Esophagus (tissue), 2 donors: Measurements from ENCODE around the gene PHF10. TPM values are rescaled to one million over a fixed set of nuclear protein-coding genes. Genes with fewer than 3 reads are reported as not detected.
"Not testable (repeated sequence)": the region's sequence is repeated elsewhere in the genome, so short reads cannot be mapped to it uniquely, and the experiment has no call there.

Experiments used
- H3K27ac ChIP-seq, 2 donors: one replicate each; pipeline ENCODE4 v1.5.1; 2013; ENCODE audit warnings: low read depth in 2 of 2, mild to moderate bottlenecking in 2 of 2, inconsistent platforms in 1 of 2, low read length in 1 of 2, moderate library complexity in 1 of 2
- H3K27me3 ChIP-seq, 2 donors: one replicate each; pipeline ENCODE4 v1.6.1; 2013; ENCODE audit warnings: low read length in 2 of 2, control low read depth in 1 of 2, mild to moderate bottlenecking in 1 of 2; ENCODE audit not compliant: insufficient read depth in 2 of 2, control insufficient read depth in 1 of 2
- H3K36me3 ChIP-seq, 2 donors: one replicate each; pipeline ENCODE4 v1.6.1; 2013; ENCODE audit warnings: low read length in 1 of 2; ENCODE audit not compliant: control insufficient read depth in 2 of 2, insufficient read depth in 2 of 2
- H3K4me1 ChIP-seq, 2 donors: one replicate each; pipeline ENCODE4 v1.6.1; 2013; ENCODE audit warnings: low read length in 1 of 2; ENCODE audit not compliant: control insufficient read depth in 2 of 2, insufficient read depth in 2 of 2
- H3K4me3 ChIP-seq, 2 donors: one replicate each; pipeline ENCODE4 v1.5.1; 2013; ENCODE audit warnings: low read length in 2 of 2, mild to moderate bottlenecking in 2 of 2, low read depth in 1 of 2, moderate library complexity in 1 of 2
- H3K9me3 ChIP-seq, 2 donors: one replicate each; pipeline ENCODE4 v1.6.1; 2013; ENCODE audit warnings: mild to moderate bottlenecking in 2 of 2, low read depth in 1 of 2, low read length in 1 of 2, moderate library complexity in 1 of 2; ENCODE audit not compliant: control insufficient read depth in 2 of 2, insufficient read depth in 1 of 2
- WGBS, 2 donors: extraction: QIAGEN DNeasy Blood & Tissue Kit; methylation state at CpG; one replicate each; pipeline ENCODE4 v1.1.7; 2013; 5-methylcytosine and 5-hydroxymethylcytosine counted together
- polyA plus RNA-seq, 2 donors: library from polyadenylated mRNA; stranded (reverse); fragments of 200-250 nt; gene quantifications; one replicate each; pipeline ENCODE4 v1.2.3, GENCODE V29; 2013
- donor health status: healthy with polysubstance abuse.
- donor health status: Bipolar disorder and iron deficiency.

Gene PHF10
- 10 to 100 TPM; 30.0 to 30.8 TPM for polyA plus RNA-seq

DNA sequence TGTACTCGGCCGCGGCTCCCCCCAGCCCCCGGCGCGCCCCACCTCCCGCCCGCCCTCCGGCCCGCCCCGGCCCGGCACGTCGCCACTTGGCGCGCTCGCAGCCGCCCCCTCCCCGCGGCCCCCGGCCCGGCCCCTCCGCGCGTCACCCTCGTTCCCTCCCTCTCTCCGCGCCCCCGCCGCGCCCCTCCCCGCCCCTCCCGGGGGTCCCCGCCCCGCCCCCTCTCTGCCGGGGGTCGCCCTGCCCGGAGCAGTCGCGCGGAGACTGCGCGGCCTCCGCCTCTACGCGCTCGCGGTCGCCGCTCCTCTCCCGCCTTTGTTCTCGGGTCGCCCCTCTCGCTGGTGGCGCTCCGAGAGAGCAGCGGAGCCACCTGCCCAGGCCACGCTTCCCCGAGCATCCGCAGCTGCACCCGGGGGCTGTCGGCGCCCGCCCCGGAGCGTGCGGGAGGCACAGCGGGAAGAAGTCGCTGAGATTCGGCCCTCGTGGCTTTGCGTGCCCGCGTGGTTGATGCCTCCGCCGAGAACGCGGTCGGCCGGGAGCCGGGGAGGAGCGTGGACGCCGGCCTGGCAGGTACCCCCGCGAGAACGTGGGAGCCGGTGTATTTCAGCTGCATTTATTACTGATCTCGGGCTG lies at the start of gene PHF10:
PHF10 (minus strand) TSS at position 7 of the 631 bp plus-strand sequence. CDS start 569 bp downstream, outside the sequence.
- peak within 1 kb of the TSS; percentile 84 to 85 for H3K4me3 ChIP-seq
- H3K27me3 ChIP-seq = no peaks in the 10 kb centered on the region
- WGBS, 2 donors = 0 to 1% methylated on average over 33 to 89 of the region's 89 CpGs
- peak within 1 kb of the TSS; percentile 94 to 98 for H3K27ac ChIP-seq
- peaks cover 0 to 2% of the 10 kb centered on the region in 2 donors for H3K4me1 ChIP-seq
- H3K9me3 ChIP-seq = no peaks in the 10 kb centered on the region
- no peaks in the 10 kb centered on the region for H3K36me3 ChIP-seq

DNA sequence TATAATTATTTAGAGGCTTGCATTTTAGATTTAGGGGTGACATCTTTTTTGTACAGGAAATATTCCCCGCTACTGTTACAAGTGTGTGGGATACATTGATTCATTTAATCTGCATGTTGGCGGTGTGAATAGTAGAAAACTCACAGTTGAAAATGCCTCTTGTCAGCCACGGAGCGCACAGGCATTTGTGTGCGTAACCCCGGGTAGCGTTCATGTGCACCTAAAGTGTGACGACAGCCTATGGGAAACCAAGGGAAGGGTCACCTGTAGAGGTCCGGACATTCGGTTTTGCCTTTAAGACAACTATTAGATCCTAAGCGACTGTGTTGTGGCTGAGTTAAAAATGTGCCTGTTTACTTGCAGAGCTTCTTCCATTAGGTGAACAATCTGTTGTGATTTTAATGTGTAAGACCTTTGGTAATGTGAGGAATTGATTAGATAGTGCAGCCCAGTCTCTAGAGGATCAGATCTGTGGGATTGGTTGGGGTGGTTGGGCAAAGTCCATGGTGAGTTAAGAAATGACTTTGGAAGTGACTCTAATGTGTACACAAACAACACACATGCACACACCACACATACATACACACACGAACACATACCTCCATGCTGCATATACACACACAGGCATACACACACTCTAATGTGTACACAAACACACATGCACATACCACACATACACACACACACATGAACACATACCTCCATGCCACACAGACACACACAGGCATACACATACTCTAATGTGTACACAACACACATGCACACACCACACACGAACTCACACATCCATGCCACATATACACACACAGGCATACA lies 42.8 kb upstream of the PHF10 start:
- 94 to 95% methylated on average over 13 of the region's 13 CpGs for WGBS, 2 donors
- H3K27ac ChIP-seq = no peak overlapping the region
- H3K4me3 ChIP-seq = no peak overlapping the region
- no peaks in the 10 kb centered on the region for H3K4me1 ChIP-seq
- H3K36me3 ChIP-seq = peaks cover 24 to 25% of the 10 kb centered on the region in 2 donors
- no peaks in the 10 kb centered on the region for H3K9me3 ChIP-seq
- no peaks in the 10 kb centered on the region for H3K27me3 ChIP-seq

DNA sequence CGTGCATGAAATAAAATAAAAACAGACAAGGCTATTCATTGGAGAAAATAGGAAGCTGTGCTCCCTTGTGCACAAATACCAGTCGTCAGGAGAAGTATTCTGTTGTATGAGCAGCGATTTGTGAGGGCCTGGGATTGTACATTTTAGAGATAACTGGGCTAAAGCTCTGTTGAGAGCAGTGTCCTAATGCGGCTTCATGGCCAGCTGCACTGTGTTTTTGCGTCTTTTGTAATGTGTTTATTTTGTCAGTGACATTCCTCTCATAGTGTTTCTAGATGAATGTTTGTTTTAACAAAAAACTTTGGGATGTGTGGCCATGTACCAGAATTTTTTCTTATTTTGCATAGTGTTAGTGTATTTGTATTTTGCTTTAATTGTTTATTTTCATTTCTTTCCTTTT lies 41.9 kb upstream of the PHF10 start:
- no peaks in the 10 kb centered on the region for H3K27me3 ChIP-seq
- no peak overlapping the region for H3K27ac ChIP-seq
- H3K9me3 ChIP-seq = no peaks in the 10 kb centered on the region
- H3K36me3 ChIP-seq = peaks cover 20% of the 10 kb centered on the region in 2 donors
- no peak overlapping the region for H3K4me3 ChIP-seq
- H3K4me1 ChIP-seq = no peaks in the 10 kb centered on the region
- 72 to 73% methylated on average over 5 of the region's 5 CpGs for WGBS, 2 donors

DNA sequence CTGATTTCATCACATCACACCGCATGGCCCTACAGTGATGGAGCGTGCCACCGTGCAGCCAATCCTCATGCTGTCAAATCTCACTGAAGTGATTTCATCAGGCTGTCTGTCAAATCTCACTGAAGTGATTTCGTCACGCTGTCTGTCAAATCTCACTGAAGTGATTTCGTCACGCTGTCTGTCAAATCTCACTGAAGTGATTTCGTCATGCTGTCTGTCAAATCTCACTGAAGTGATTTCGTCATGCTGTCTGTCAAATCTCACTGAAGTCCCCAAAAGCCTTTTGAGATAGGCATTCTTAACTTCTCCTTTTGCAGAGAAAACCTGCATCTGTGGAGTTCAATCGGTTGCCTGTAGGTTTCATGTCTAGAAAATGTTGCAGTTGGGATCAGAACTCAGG lies 41.5 kb upstream of the PHF10 start:
- not testable (repeated sequence) for H3K4me1 ChIP-seq, H3K9me3 ChIP-seq, H3K4me3 ChIP-seq, H3K27me3 ChIP-seq, H3K27ac ChIP-seq
- 91 to 94% methylated on average over 10 of the region's 10 CpGs for WGBS, 2 donors
- H3K36me3 ChIP-seq = peaks cover 20% of the 10 kb centered on the region in 2 donors

DNA sequence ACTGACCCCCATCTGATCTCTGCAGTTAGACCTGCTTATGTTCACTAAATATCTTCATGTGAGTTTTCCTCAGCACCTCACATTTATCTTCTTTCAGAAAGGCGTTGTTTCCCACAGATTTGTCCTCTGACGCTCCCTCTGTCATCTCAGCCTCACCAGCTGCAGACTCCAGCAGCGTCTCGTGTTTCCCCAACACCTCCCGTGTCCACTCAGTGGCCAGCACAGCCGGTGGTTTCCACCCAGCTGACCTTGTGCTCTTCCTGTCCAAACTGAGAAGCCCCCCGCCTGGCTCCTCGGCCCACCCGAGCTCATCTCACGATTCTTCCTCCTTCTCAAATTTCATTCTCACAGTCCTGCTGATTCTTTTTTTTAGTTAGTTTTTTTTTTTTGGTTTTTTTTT lies 39.6 kb upstream of the PHF10 start:
- no peaks in the 10 kb centered on the region for H3K27me3 ChIP-seq
- H3K4me3 ChIP-seq = no peak overlapping the region
- H3K27ac ChIP-seq = no peak overlapping the region
- H3K4me1 ChIP-seq = no peaks in the 10 kb centered on the region
- 85 to 88% methylated on average over 10 of the region's 10 CpGs for WGBS, 2 donors
- no peaks in the 10 kb centered on the region for H3K9me3 ChIP-seq
- H3K36me3 ChIP-seq = peaks cover 19 to 20% of the 10 kb centered on the region in 2 donors

DNA sequence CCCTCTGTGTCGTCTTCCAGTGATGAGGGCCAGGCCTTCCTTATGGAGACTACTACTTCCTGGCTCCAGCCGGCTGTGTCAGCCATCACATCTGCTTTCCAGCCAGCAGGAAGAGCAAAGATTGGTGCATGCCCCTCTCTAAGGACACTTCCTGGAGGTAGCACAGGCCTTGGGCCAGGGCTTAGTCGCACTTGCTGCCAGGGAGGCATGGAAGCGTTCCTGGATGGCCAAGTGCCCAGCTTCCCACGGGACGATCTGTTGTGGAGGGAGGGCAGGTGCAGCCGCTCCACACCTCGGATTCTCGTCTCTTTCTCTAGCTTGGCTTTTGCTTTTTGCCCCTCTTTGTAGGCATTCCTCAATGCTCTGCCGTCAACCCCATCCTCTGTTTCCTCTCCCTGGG lies 39.0 kb upstream of the PHF10 start:
- Histone ChIP-seq H3K4me1 (no peaks in the 10 kb centered on the region), H3K27me3 (no peaks in the 10 kb centered on the region), H3K9me3 (no peaks in the 10 kb centered on the region), H3K4me3 (no peak overlapping the region), H3K27ac (no peak overlapping the region), H3K36me3 (peaks cover 18 to 20% of the 10 kb centered on the region in 2 donors)
- 70 to 72% methylated on average over 10 of the region's 10 CpGs for WGBS, 2 donors

DNA sequence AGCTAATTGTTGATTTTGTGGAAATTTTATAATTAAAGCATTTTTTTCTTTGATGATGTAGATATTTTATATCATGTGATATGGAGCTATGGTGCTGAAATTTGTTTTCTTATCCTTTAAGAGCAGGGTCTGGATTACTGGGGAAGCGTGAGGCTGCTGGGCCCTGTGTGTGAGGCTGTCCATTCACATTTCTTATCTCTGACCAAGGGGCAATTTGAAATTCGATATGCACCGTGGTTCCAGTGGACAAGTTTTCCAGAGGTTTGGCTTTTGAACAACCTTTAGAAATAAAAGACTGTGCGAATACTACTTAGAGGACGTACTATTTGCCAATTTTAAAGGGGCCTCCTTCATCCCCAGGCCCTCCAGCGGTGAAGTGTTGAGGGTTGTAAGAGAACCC lies 30.9 kb upstream of the PHF10 start:
- Histone ChIP-seq H3K9me3 (no peaks in the 10 kb centered on the region), H3K27me3 (no peaks in the 10 kb centered on the region), H3K27ac (no peak overlapping the region), H3K36me3 (peaks cover 1 to 5% of the 10 kb centered on the region in 2 donors), H3K4me3 (no peak overlapping the region), H3K4me1 (no peaks in the 10 kb centered on the region)
- WGBS, 2 donors = 87 to 88% methylated on average over 6 of the region's 6 CpGs

DNA sequence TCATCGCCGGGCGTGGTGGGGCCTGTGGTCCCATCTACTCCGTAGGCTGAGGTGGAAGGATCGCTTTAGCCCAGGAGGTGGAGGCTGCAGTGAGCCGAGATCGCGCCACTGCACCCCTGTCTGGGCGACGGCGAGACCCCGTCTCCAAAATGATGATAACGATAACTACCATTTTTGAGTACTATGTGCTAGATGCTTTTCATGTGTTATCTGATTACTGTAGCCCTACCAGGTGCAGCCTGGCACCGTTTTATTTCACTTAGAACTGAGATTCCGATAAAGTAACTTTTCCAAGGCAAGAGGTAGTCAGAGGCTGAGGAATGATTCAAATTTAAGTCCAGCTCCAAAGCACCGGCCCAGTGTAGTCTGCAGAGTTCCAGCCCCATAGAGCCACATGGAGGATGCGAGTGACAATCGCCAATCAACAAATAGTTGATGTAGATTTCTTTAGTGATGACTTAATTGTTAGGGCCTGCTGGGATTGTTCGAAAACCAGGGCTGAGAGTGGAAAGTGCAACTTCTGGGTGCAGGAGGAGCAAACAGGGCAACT lies 27.8 kb upstream of the PHF10 start:
- Histone ChIP-seq H3K4me3 (peak overlapping the region; percentile 94 to 96), H3K27ac (peak overlapping the region; percentile 96), H3K9me3 (no peaks in the 10 kb centered on the region), H3K4me1 (no peaks in the 10 kb centered on the region), H3K27me3 (no peaks in the 10 kb centered on the region), H3K36me3 (peaks cover 0 to 2% of the 10 kb centered on the region in 2 donors)
- WGBS, 2 donors = 7 to 8% methylated on average over 19 of the region's 19 CpGs

DNA sequence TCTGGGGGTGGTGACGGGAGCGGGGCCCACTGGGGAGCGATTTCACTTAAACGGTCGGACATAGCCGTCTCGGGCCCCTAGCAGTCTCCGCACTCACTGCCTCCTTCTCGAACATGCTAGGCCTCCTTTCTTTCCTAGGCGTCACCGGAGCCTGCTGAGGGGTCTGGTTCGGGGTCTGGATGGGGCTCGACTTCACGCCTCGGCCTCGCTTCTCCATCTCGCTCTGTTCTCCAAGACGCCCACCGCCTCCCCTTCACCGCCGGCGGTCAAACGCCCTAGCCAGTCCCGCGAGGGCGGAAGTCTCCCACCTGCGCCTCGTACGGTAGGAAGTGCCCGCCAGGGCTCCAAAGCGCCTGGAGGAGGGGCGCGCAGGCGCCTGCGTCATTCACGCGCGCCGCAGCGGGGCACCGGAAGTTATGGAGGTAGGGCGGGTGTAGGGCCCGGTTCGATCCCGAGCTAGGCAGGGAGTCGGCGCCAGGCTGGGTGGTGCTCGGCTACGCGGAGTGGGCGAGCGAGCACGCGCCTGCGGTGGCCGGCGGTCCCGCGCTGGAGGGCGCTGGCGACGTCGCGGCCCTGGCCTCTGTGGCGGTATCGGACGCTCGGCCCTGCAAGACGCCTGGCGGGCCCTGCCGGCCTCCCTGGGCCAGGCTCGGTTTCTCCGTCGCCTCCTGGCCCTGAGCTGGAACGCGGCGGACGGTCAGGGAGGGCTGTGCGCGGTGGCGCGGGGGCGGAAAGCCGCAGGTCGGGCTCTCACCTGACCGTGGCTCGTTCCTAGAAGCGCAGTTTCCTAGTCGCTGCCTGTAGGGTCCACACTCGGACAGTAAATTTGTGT lies 27.2 kb upstream of the PHF10 start, which contains the start of the genes DYNLT2 and ERMARD:
DYNLT2 (minus strand) TSS at position 331 of the 832 bp plus-strand sequence; CDS start at position 217, 114 bp downstream.
ERMARD (plus strand) TSS at position 381 of the 832 bp plus-strand sequence; CDS start at position 417, 36 bp downstream.
- no peaks in the 10 kb centered on the region for H3K36me3 ChIP-seq
- no peaks in the 10 kb centered on the region for H3K4me1 ChIP-seq
- 0% methylated on average over 77 to 90 of the region's 90 CpGs for WGBS, 2 donors
- no peaks in the 10 kb centered on the region for H3K9me3 ChIP-seq
- H3K4me3 ChIP-seq = peak within 1 kb of the TSS; percentile 94 to 96
- H3K27ac ChIP-seq = peak within 1 kb of the TSS; percentile 96
- no peaks in the 10 kb centered on the region for H3K27me3 ChIP-seq
